Measurements from ENCODE around the gene RAP1GAP2.
"Not testable (repeated sequence)": the region's sequence is repeated elsewhere in the genome, so short reads cannot be mapped to it uniquely, and the experiment has no call there.

- TF ChIP-seq CTCF (conservative IDR thresholded peaks at IDR 0.05; ENCODE audit: low read length); EZH2phosphoT487 (IDR thresholded peaks at IDR 0.05; ENCODE audit: borderline replicate concordance, low read depth, low read length): not testable (repeated sequence)
Observed at GRCh38 chr17:2781598-2781997, 14.6 kb upstream of the RAP1GAP2 start.
